GM18867 (cell line): ENCODE measurements around the gene ERO1B.
"Not testable (repeated sequence)": the region's sequence is repeated elsewhere in the genome, so short reads cannot be mapped to it uniquely, and the experiment has no call there.

Experiments
- ATAC-seq: cut with Tn5 transposase; IDR thresholded peaks from one replicate; pipeline ENCODE4 v1.9.1; 2021; ENCODE audit warnings: mild to moderate bottlenecking, moderate library complexity; ENCODE audit not compliant: unreplicated experiment

The ERO1B gene

GRCh38 chr1:236193184-236193583 is 88.6 kb downstream of the ERO1B start:
- ATAC-seq = no peak

- ATAC-seq = not testable (repeated sequence)
Observed at GRCh38 chr1:236188084-236188483, 93.7 kb downstream of the ERO1B start.

GRCh38 chr1:236186471-236186870 is 95.3 kb downstream of the ERO1B start:
- ATAC-seq = not testable (repeated sequence)

- ATAC-seq = no peak
Observed at GRCh38 chr1:236185687-236186086, 96.1 kb downstream of the ERO1B start.

GRCh38 chr1:236181059-236181458 is 100.7 kb downstream of the ERO1B start:
- no peak for ATAC-seq

GRCh38 chr1:236179634-236180033 is 102.1 kb downstream of the ERO1B start:
- no peak for ATAC-seq

- no peak for ATAC-seq
Observed at GRCh38 chr1:236176337-236177336, 105.1 kb downstream of the ERO1B start.

- ATAC-seq = peak; percentile 65
Observed at GRCh38 chr1:236175642-236176336, 106.0 kb downstream of the ERO1B start.

GRCh38 chr1:236173174-236173767 is 108.5 kb downstream of the ERO1B start:
- no peak for ATAC-seq

- ATAC-seq = no peak
Observed at GRCh38 chr1:236172041-236172579, 109.6 kb downstream of the ERO1B start.

- ATAC-seq = peak; percentile 78
Observed at GRCh38 chr1:236168716-236169429, 112.9 kb downstream of the ERO1B start.

- ATAC-seq = no peak
Observed at GRCh38 chr1:236167578-236167977, 114.2 kb downstream of the ERO1B start.

- no peak for ATAC-seq
Observed at GRCh38 chr1:236167154-236167553, 114.6 kb downstream of the ERO1B start.

GRCh38 chr1:236166041-236166440 is 115.7 kb downstream of the ERO1B start:
- no peak for ATAC-seq
